GM12891 (cell line): ENCODE results near the gene RIMBP2.

Experiments
- POLR2AphosphoS5 ChIP-seq: IDR thresholded peaks from 2 replicates; pipeline ENCODE4 v1.6.1; 2011; ENCODE audit warnings: low read depth, low read length, control low read depth
- SPI1 ChIP-seq: IDR thresholded peaks from 2 replicates; pipeline ENCODE4 v1.6.1; 2011; ENCODE audit warnings: low read depth, low read length, control low read depth

- no peak for TF ChIP-seq SPI1
- TF ChIP-seq POLR2AphosphoS5 = no peak
These were observed 279.2 kb downstream of the RIMBP2 start for GRCh38 chr12:130436741-130437501.
